Memory B cell (primary cell): ENCODE measurements around the gene SUN1.
"Not testable (repeated sequence)": the region's sequence is repeated elsewhere in the genome, so short reads cannot be mapped to it uniquely, and the experiment has no call there.

Source experiments
- ATAC-seq: fragments of 150-1000 bp; cut with Tn5 transposase; 2 replicates; pipeline ENCODE4 v1.10.0; 2021; ENCODE audit warnings: low read depth, mild to moderate bottlenecking, moderate library complexity
- DNase-seq, 2 donors: peaks; one replicate each; pipeline ENCODE4 v3.0.0; 2022; ENCODE audit warnings: low spot score in 2 of 2
- H3K27ac Mint-ChIP-seq: one replicate; pipeline ENCODE4 v1.8.0; 2022; ENCODE audit warnings: mild to moderate bottlenecking, moderate library complexity, mixed read lengths
- H3K27me3 Mint-ChIP-seq: one replicate; pipeline ENCODE4 v1.8.0; 2022; ENCODE audit warnings: mixed read lengths
- H3K36me3 Mint-ChIP-seq: one replicate; pipeline ENCODE4 v1.8.0; 2022; ENCODE audit warnings: mild to moderate bottlenecking, mixed read lengths
- H3K4me1 Mint-ChIP-seq: one replicate; pipeline ENCODE4 v1.8.0; 2022; ENCODE audit warnings: mixed read lengths
- H3K4me3 Mint-ChIP-seq: one replicate; pipeline ENCODE4 v1.8.0; 2022; ENCODE audit warnings: mild to moderate bottlenecking, moderate library complexity, mixed read lengths
- H3K9me3 Mint-ChIP-seq: one replicate; pipeline ENCODE4 v1.8.0; 2022; ENCODE audit warnings: mixed read lengths

SUN1 gene

DNA sequence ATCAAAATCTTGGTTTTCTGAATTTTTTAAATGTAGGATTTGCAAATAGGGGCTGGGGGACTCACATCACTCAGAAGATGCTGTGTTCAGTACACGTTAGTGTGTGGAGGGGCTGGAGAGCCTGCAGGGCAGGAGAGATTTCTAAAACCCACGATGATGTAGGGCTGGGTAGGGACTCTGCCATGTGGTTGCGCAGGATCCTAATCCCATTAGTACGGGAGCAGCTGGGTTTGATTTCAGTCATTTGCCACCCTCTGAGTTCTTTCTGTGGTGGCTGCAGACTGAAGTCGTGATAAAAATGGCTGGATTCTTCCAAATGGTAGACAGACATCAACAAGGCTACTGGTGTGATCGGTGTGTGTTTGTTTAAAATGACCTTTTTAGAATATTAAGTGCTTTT, 29.9 kb downstream of the SUN1 start:
- Mint-ChIP-seq H3K36me3 (peaks cover 49% of the 10 kb centered on the region), H3K27me3 (no peaks in the 10 kb centered on the region), H3K4me1 (no peaks in the 10 kb centered on the region), H3K9me3 (no peaks in the 10 kb centered on the region), H3K27ac (no peak overlapping the region), H3K4me3 (no peak overlapping the region)
- ATAC-seq (no peak), DNase-seq (no peak)

DNA sequence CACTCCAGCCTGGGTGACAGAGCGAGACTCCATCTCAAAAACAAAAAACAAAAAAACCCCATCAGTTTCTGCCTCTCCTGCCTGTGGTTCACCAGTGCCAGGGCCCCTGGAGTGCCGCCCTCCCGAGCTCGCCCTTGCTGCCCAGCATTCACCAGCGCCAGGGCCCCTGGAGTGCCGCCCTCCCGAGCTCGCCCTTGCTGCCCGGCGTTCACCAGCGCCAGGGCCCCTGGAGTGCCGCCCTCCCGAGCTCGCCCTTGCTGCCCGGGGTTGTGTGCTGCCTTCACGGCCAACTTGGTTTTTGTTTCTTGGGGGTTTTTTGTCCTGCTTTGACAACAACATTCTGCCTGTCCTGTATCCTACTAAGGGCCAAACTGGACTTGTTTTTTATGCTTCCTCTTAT, 30.8 kb downstream of the SUN1 start:
- ATAC-seq (no peak), DNase-seq (no peak)
- Mint-ChIP-seq H3K27me3 (no peaks in the 10 kb centered on the region), H3K27ac (no peak overlapping the region), H3K4me1 (peaks cover 3% of the 10 kb centered on the region), H3K9me3 (no peaks in the 10 kb centered on the region), H3K4me3 (no peak overlapping the region), H3K36me3 (peaks cover 53% of the 10 kb centered on the region)

DNA sequence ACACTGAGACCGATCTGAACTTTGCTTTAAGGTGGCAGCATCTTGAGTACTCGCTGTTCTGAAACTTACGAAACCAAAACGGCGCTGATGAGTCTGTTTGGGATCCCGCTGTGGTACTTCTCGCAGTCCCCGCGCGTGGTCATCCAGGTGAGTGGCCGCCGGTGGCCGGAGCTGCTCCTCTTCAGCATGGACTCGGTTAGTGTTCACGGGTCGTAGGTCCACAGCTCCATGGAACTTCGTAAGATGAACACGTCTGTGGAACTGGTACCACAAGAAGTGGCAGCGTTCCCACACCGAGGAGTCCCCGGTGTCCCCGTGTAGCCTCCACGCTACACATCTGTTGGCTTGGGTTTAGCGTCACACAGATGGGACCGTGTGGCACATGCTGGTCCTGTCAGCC, 33.6 kb downstream of the SUN1 start:
- Mint-ChIP-seq H3K4me1 (peaks cover 3% of the 10 kb centered on the region), H3K4me3 (no peak overlapping the region), H3K27ac (no peak overlapping the region), H3K27me3 (no peaks in the 10 kb centered on the region), H3K9me3 (no peaks in the 10 kb centered on the region), H3K36me3 (peaks cover 41% of the 10 kb centered on the region)
- DNase-seq (no peak), ATAC-seq (no peak)

DNA sequence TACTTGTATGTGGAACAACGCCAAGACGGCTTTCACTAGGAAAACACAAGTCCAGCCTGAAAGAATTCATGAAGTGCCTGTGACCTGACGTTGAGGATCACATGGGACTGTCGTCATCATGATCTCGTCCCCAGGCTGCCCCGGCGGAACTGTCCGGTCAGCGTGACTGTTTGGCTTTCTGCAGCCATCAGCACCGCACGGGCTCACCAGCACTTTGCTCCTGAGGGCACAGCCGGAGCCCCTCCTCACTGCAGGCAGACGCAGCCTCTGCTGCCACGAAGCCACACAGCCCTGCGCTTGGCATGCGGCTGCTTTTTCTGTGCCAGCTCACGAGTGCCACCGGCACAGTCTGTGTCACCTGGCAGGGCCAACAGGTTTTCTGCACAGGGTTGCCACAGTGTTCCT, 34.7 kb downstream of the SUN1 start:
- peaks cover 32% of the 10 kb centered on the region for H3K36me3 Mint-ChIP-seq
- H3K4me3 Mint-ChIP-seq: no peak overlapping the region
- H3K4me1 Mint-ChIP-seq: peaks cover 3% of the 10 kb centered on the region
- DNase-seq (no peak), ATAC-seq (no peak)
- H3K27ac Mint-ChIP-seq: no peak overlapping the region
- H3K9me3 Mint-ChIP-seq: no peaks in the 10 kb centered on the region
- no peaks in the 10 kb centered on the region for H3K27me3 Mint-ChIP-seq

DNA sequence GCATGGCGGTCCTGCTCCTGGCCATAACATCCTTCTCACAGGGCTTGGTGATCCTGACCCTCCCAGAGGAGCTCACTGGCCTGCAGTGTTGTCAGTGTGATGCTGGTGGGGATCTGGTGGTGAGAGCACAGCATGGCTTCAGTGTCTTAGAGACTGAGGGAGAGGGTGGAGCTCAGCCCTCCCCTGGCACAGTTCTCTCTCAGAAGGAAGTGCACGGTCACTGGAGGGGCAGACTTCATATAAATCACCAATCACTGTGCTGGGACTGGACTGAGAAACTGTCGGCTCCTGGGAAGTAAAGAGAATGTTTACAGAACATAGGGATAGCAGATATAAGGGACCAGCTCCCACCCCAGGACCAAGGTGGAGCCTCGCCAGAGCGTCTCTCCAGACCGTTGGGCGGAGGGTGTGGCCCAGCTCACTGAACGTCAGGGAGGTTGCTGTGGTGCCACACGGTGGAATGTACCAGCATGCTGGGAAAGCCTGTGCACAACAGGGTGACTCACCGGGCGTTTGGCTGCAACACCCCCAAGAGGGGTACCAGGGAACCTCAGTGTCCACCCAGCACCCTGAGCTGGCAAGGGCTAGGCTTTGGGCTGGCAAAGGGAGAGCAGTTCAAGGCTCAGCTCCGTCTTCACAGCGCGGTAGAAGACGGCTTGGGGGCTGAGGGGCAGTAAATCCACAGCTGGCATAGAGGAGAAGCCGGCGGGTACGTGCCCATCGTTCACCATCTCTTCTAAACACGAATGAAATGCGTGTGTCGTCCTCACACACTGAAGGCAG, 35.3 kb downstream of the SUN1 start:
- peaks cover 35% of the 10 kb centered on the region for H3K36me3 Mint-ChIP-seq

DNA sequence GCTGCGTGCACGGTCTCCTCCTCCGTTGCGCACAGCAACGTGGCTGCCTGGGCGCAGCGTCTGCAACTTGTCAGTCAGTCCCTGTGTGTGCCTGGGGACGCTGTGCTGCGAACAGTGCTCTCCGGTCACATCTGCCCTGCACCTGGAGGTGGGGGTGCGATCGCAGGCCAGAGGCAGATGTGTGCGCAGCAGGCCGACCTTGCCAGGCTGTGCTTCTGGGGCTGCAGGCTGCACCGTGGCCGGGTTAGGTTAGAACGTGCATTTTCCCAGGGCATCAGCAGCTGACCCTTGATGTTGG, 35.9 kb downstream of the SUN1 start:
- Mint-ChIP-seq H3K27me3 (no peaks in the 10 kb centered on the region), H3K27ac (no peak overlapping the region), H3K4me1 (peaks cover 5% of the 10 kb centered on the region), H3K36me3 (peaks cover 35% of the 10 kb centered on the region), H3K9me3 (no peaks in the 10 kb centered on the region), H3K4me3 (no peak overlapping the region)
- DNase-seq: no peak
- ATAC-seq: no peak

More for the DNA sequence above, 35.3 kb downstream of the SUN1 start:
- no peak for ATAC-seq
- Mint-ChIP-seq H3K27me3 (no peaks in the 10 kb centered on the region), H3K9me3 (no peaks in the 10 kb centered on the region), H3K27ac (no peak overlapping the region), H3K4me1 (peaks cover 3% of the 10 kb centered on the region), H3K4me3 (no peak overlapping the region)
- no peak for DNase-seq

DNA sequence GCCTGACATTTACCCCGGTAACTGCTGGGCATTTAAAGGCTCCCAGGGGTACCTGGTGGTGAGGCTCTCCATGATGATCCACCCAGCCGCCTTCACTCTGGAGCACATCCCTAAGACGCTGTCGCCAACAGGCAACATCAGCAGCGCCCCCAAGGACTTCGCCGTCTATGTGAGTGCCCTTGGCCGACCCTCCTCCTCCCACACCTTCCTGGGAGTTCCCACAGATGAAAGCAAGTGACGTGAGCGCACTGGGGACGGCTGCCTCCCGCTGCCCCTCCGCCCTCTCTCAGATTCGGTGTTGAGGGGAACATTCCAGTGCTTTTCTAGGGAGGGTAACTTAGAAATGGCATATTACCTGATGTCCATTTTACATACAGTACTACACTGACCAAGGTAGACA, 37.1 kb downstream of the SUN1 start:
- Mint-ChIP-seq H3K4me3 (no peak overlapping the region), H3K27ac (no peak overlapping the region)

DNA sequence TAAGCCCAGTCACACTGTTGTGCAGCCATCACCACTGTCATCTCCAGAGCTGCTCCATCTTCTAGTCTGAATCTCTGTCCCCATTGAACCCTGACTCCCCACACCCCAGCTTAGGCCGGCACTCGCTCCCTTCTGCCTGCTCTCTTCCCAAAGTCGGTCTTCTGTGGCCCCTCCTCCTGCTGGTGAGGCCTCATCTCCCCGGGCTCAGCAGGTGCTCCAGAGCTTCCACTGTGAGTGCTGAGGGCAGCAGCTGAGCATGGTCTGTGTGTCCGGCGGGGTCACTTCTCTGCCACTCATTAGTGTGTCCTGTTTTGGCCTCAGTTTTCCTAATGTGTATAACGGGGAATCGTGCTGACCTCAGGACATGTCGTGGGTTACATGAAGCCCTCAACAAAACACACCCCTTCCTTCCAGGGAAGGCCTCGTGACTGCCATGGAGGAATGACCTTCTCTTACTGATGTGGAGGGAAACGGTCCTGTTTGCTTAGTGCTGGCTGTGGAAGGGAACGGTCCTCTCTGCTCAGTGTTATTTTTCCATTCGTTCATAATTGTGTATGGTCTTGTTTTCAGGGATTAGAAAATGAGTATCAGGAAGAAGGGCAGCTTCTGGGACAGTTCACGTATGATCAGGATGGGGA, 39.7 kb downstream of the SUN1 start:
- peaks cover 7% of the 10 kb centered on the region for H3K4me1 Mint-ChIP-seq
- no peak overlapping the region for H3K4me3 Mint-ChIP-seq
- DNase-seq (no peak), ATAC-seq (no peak)
- H3K9me3 Mint-ChIP-seq: no peaks in the 10 kb centered on the region
- no peaks in the 10 kb centered on the region for H3K27me3 Mint-ChIP-seq
- peaks cover 20% of the 10 kb centered on the region for H3K36me3 Mint-ChIP-seq
- H3K27ac Mint-ChIP-seq: no peak overlapping the region

More for the DNA sequence above, 37.1 kb downstream of the SUN1 start:
- ATAC-seq (no peak), DNase-seq (no peak)
- H3K4me1 Mint-ChIP-seq: peaks cover 7% of the 10 kb centered on the region
- H3K9me3 Mint-ChIP-seq: no peaks in the 10 kb centered on the region
- no peaks in the 10 kb centered on the region for H3K27me3 Mint-ChIP-seq
- H3K36me3 Mint-ChIP-seq: peaks cover 31% of the 10 kb centered on the region

DNA sequence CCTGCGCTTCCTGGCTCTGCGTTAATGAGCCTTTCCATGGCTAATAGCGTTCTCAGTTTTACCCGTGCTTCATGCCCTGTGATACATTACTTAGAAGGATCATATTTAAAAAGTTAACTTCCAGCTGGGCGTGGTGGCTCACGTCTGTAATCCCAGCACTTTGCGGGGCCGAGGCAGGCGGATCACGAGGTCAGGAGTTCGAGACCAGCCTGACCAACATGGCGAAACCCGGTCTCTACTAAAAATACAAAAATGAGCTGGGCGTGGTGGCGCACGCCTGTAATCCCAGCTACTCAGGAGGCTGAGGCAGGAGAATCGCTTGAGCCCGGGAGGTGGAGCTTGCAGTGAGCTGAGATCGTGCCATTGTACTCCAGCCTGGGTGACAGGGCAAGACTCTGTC, 40.4 kb downstream of the SUN1 start:
- not testable (repeated sequence) for H3K27me3 Mint-ChIP-seq, ATAC-seq, H3K4me3 Mint-ChIP-seq, H3K27ac Mint-ChIP-seq, H3K4me1 Mint-ChIP-seq, H3K9me3 Mint-ChIP-seq, DNase-seq
- H3K36me3 Mint-ChIP-seq: peaks cover 15% of the 10 kb centered on the region

DNA sequence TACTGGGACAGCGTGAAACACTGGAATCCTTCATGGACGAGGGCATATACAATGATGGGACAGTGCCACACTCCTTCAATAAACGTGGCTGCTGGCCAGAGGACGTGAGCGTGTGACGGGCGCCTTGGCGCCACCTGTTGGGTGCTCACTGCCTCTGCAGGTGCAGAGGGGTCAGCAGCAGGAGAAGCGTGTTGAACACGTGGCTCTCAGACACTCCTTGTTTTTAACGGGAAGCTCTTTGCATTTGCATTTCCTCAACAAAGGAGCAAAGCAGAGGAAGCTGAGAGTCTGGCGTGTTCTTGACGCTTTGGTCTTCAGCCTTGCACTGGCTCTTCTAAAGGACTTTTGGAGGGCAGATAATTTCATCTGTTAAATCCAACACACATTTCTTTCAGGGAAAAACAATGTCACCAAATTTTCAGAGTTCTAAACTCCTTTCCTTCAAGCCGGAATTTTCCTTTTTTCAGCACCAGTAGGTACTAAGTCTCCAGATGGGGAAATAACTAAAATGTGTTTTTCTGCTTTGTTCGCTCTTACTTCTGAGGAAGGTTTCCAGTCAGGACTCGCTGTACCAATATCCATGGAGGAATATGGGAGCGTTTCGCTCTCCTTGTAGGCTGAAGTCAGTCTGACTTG, 41.2 kb downstream of the SUN1 start:
- DNase-seq: peak; percentile 44 to 62
- peaks cover 15% of the 10 kb centered on the region for H3K36me3 Mint-ChIP-seq

DNA sequence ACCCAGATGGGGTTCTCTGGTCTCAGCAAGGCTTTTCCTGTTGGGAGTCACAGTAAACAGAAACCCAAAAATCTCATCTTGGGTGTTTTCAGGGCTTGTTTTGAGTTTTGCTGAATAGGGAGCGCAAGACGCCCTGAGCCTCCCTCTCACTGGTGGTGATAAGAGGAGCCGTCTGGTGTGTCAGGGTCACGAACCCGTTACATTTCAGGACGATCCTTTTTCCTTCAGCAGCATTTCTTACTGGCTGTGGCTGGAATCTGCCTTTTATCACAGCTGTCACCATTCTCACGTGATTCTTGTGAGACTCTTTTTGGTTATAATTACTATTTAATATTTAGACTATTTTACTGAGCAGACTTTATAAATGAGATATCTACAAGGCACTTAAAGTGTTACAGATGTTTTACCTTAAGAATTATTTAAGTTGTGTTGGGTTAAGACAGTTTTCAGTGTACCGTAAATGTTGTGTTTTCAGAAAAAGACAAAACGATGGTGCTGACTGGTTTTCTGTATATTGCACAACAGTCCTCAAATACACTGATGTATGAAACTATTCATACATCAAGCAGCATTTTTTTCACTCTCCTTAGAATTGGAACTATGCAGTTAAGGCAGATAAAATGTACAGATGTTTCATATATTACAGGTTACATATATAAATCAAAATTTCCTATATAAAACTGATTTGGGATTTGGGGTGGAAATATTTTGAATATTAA, 41.9 kb downstream of the SUN1 start:
- ATAC-seq (no peak), DNase-seq (no peak)
- H3K9me3 Mint-ChIP-seq: no peaks in the 10 kb centered on the region
- peaks cover 13% of the 10 kb centered on the region for H3K4me1 Mint-ChIP-seq
- H3K4me3 Mint-ChIP-seq: no peak overlapping the region
- H3K27me3 Mint-ChIP-seq: no peaks in the 10 kb centered on the region
- no peak overlapping the region for H3K27ac Mint-ChIP-seq
- peaks cover 14% of the 10 kb centered on the region for H3K36me3 Mint-ChIP-seq

More for the DNA sequence above, 41.2 kb downstream of the SUN1 start:
- Mint-ChIP-seq H3K27ac (peak overlapping the region; percentile 53), H3K27me3 (no peaks in the 10 kb centered on the region), H3K9me3 (no peaks in the 10 kb centered on the region), H3K4me3 (no peak overlapping the region), H3K4me1 (peaks cover 13% of the 10 kb centered on the region)
- peak; percentile 10 for ATAC-seq

DNA sequence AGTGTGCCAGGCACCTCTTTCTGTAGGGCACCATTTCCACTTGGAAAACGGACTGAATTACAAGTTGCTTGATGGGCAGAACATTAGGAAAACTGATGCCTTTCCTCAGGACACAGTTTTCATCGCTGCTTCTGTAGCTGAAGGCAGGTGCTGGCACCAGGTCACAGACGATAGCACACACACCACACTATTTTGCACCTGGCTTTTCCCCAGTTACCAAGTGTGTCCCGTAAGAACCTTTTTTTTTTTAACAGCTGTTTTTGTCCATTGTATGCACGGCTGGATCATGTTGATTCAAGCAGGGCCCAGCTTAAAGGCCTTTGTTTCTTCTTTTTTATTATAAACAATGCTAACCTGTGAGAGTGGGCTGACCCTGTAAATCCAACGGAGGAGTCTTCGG, 42.8 kb downstream of the SUN1 start:
- no peaks in the 10 kb centered on the region for H3K9me3 Mint-ChIP-seq
- H3K36me3 Mint-ChIP-seq: peaks cover 10% of the 10 kb centered on the region
- peak overlapping the region; percentile 11 for H3K4me3 Mint-ChIP-seq
- H3K4me1 Mint-ChIP-seq: peaks cover 13% of the 10 kb centered on the region
- no peak overlapping the region for H3K27ac Mint-ChIP-seq
- no peaks in the 10 kb centered on the region for H3K27me3 Mint-ChIP-seq
- ATAC-seq (no peak), DNase-seq (no peak)

DNA sequence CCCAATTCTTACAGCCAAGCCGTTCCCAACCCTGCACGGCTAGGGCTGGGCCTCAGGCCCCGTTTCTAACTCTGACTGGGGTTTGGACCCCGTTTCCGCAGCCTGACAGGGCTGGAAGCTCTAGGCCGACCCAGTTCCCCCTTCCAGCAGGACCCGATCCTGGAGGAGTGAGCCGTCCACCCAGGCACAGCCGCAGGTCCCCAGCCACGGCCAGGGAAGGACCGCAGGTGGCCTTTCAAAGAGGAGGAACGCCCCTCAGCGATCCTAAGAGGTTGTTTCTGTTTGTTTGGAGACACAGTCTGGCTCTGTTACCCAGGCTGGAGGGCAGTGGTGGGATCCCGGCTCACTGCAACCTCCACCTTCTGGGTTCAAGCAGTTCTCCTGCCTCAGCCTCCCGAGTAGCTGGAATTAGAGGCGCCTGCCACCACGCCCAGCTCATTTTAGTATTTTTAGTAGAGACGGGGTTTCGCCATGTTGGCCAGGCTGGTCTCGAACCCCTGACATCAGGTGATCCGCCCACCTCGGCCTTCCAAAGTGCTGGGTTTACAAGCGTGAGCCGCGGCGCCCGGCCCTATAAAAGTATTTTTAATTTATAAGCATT, 43.3 kb downstream of the SUN1 start:
- DNase-seq: no peak
- Mint-ChIP-seq H3K27me3 (no peaks in the 10 kb centered on the region), H3K9me3 (no peaks in the 10 kb centered on the region), H3K4me1 (peaks cover 13% of the 10 kb centered on the region), H3K36me3 (peaks cover 9% of the 10 kb centered on the region), H3K4me3 (peak overlapping the region; percentile 11), H3K27ac (no peak overlapping the region)
- ATAC-seq: no peak
